ENCODE measurements around the gene PRKAG2. TPM values are rescaled to one million over a fixed set of nuclear protein-coding genes. Genes with fewer than 3 reads are reported as not detected.

The PRKAG2 gene
- total and polyA plus RNA-seq, 2 of the 8 experiments (the other 6 are each of a cell fraction or from before 2014, with no cell fraction given): 7.5 to 18.1 TPM

DNA sequence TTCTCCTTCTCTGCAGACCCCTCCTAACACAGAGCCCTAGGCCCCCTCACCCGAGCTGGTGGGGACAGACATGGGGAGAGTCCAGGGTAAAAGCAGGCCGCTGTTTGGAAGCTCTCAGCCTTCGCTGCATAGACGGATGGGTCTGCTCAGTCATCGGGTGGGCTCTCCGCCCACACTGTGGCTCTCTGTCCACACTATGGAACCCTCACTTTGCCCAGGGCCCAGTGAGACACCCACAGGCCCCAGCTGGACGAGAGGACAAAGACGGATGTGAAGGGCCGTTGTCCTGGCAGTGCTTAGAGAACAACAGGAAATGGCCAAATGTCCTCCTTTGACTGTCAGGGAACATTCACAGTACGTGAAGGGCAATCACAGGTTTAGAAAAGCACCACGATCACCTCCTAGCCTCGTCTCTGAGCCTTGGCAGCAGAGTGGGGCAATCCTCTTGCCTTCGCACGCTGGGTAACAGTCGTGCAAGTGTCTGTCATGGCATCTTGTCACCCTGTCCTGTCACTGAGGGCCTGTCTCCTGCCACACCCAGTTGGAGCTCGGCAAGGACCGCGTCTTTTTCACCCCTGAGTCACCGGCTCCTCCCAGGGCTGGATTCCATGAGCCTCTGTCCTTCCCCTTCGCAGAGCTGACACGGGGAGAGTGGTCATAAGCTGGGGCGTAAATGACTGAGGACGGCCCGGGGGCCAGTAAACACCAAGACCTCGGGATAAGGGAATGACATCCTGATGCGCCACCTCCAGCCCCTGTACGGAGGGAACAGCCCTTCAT is 80.6 kb downstream of the PRKAG2 start:
- DNase-seq (ENCODE audit: low read depth in 1 of 2, low spot score in 2 of 2) (no peak), FAIRE-seq (no peak)
- no peaks in the 10 kb centered on the region for H3K79me1 ChIP-seq (ENCODE audit: low read depth, low read length)
- no peaks in the 10 kb centered on the region for H4K20me1 ChIP-seq (replicated peaks in 1 of 2; ENCODE audit: control insufficient read depth in 1 of 2, insufficient read depth in 2 of 2, low read length in 2 of 2)
- no peak overlapping the region for H3K4ac ChIP-seq (replicated peaks; ENCODE audit: insufficient read length, low read depth, low read length)
- no peaks in the 10 kb centered on the region for H3K79me2 ChIP-seq (ENCODE audit: control insufficient read depth in 1 of 2, insufficient read depth in 2 of 2, low read length in 2 of 2)
- H3K9me3 ChIP-seq (ENCODE audit: insufficient read depth in 2 of 2, low read depth in 1 of 2, low read length in 1 of 2): no peaks in the 10 kb centered on the region
- no peak overlapping the region for H3K9ac ChIP-seq (replicated peaks in 1 of 4; ENCODE audit: extremely low read depth in 1 of 4, low read depth in 3 of 4, low read length in 3 of 4)
- ChIA-PET CTCF (ENCODE audit: partially characterized antibody) (interaction anchor here (1.4 to 7.8 kb wide), 2 partner anchors 14 to 20 kb away, joined by 4 to 57 read pairs; no protein-coding TSS in a partner anchor), POLR2A (ENCODE audit: partially characterized antibody) (no interaction called here)
- WGBS, 2 experiments (ENCODE audit: extremely low coverage in 1 of 2, insufficient coverage in 1 of 2, insufficient read length in 1 of 2, insufficient replicate concordance in 2 of 2, low coverage in 1 of 2, low lambda C conversion rate in 2 of 2, missing lambda C conversion rate in 1 of 2): 92% methylated on average over 27 of the region's 27 CpGs; no CpG with 5 or more reads in 1 of the 2 experiments
- H3K4me3 ChIP-seq (ENCODE audit: extremely low read depth in 1 of 4, insufficient read depth in 2 of 4, low read depth in 3 of 4, low read length in 4 of 4): no peak overlapping the region
- no peaks in the 10 kb centered on the region for H3K27me3 ChIP-seq (replicated peaks in 1 of 4; ENCODE audit: control insufficient read depth in 3 of 4, extremely low read depth in 1 of 4, insufficient read depth in 3 of 4, low read length in 3 of 4)
- H3K23me2 ChIP-seq (ENCODE audit: low read depth, low read length): no peaks in the 10 kb centered on the region
- no peak overlapping the region for H2BK20ac ChIP-seq (ENCODE audit: low read length)
- peaks cover 0 to 10% (median 6%) of the 10 kb centered on the region in 4 experiments; a peak in 3 of 7 replicates for H3K4me1 ChIP-seq (replicated peaks in 1 of 4; ENCODE audit: control insufficient read depth in 3 of 4, insufficient read depth in 4 of 4, low read length in 3 of 4)
- H3K23ac ChIP-seq (ENCODE audit: insufficient read length): no peak overlapping the region
- no peak overlapping the region for H4K8ac ChIP-seq (ENCODE audit: extremely low read depth, insufficient read depth, low read length)
- no peaks in the 10 kb centered on the region for H3K36me3 ChIP-seq (ENCODE audit: control insufficient read depth in 2 of 4, insufficient read depth in 4 of 4, low read length in 3 of 4)
- no peak overlapping the region for H2BK120ac ChIP-seq (replicated peaks; ENCODE audit: low read depth, low read length)
- H4K5ac ChIP-seq (ENCODE audit: insufficient read length, low read depth, low read length): no peak overlapping the region
- 0 out of 2 replicates have a peak overlapping the region, but pooled peaks have one; percentile 15 for H2AK5ac ChIP-seq (ENCODE audit: low read depth, low read length)
- H3K18ac ChIP-seq (ENCODE audit: extremely low read depth, low read length): no peak overlapping the region; the same call in 1 of the 2 replicates
- H3K27ac ChIP-seq (ENCODE audit: low read depth, low read length): no peak overlapping the region
- H2BK15ac ChIP-seq (ENCODE audit: low read length): 0 out of 2 replicates have a peak overlapping the region, but pooled peaks have one; percentile 10
- H3K56ac ChIP-seq (replicated peaks; ENCODE audit: insufficient read length, low read depth, low read length): no peak overlapping the region
- H2BK12ac ChIP-seq (ENCODE audit: low read depth, low read length): peak overlapping the region; percentile 33; the same call in 1 of the 2 replicates
- H2BK5ac ChIP-seq (ENCODE audit: low read depth, low read length): peak overlapping the region; percentile 24; the same call in 1 of the 2 replicates
- no peak overlapping the region for H3K4me2 ChIP-seq (ENCODE audit: insufficient read depth in 1 of 2, low read depth in 2 of 2, low read length in 2 of 2)
- TF ChIP-seq RBBP5 (IDR thresholded peaks at IDR 0.05; ENCODE audit: borderline replicate concordance, low read depth, low read length): no peak
- TF ChIP-seq CEBPB (IDR thresholded peaks at IDR 0.05; ENCODE audit: low read depth, low read length): no peak
- no peak for TF ChIP-seq SP1 (IDR thresholded peaks at IDR 0.05; ENCODE audit: low read depth, low read length)
- TF ChIP-seq, protein P1, sequence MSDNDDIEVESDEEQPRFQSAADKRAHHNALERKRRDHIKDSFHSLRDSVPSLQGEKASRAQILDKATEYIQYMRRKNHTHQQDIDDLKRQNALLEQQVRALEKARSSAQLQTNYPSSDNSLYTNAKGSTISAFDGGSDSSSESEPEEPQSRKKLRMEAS (IDR thresholded peaks at IDR 0.05): no peak
- TF ChIP-seq TBP (IDR thresholded peaks at IDR 0.05; ENCODE audit: low read depth, low read length): no peak
- TF ChIP-seq ASH2L (IDR thresholded peaks at IDR 0.05; ENCODE audit: low read length): no peak
- TF ChIP-seq TAF7 (optimal IDR thresholded peaks at IDR 0.05; ENCODE audit: borderline replicate concordance, low read depth, low read length): no peak
- TF ChIP-seq, protein P2, sequence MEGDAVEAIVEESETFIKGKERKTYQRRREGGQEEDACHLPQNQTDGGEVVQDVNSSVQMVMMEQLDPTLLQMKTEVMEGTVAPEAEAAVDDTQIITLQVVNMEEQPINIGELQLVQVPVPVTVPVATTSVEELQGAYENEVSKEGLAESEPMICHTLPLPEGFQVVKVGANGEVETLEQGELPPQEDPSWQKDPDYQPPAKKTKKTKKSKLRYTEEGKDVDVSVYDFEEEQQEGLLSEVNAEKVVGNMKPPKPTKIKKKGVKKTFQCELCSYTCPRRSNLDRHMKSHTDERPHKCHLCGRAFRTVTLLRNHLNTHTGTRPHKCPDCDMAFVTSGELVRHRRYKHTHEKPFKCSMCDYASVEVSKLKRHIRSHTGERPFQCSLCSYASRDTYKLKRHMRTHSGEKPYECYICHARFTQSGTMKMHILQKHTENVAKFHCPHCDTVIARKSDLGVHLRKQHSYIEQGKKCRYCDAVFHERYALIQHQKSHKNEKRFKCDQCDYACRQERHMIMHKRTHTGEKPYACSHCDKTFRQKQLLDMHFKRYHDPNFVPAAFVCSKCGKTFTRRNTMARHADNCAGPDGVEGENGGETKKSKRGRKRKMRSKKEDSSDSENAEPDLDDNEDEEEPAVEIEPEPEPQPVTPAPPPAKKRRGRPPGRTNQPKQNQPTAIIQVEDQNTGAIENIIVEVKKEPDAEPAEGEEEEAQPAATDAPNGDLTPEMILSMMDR (IDR thresholded peaks at IDR 0.05; ENCODE audit: control extremely low read depth in 1 of 3, insufficient read depth in 1 of 3, low read depth in 1 of 3, low read length in 3 of 3): no peak
- TF ChIP-seq JUN (IDR thresholded peaks at IDR 0.05; ENCODE audit: low read depth, low read length): no peak
- H3K14ac ChIP-seq (ENCODE audit: insufficient read length): no peak overlapping the region
- H4K91ac ChIP-seq (replicated peaks; ENCODE audit: insufficient read length, low read length): no peak overlapping the region
- H2AFZ ChIP-seq (ENCODE audit: low read length): no peak overlapping the region

Measured in H1 (cell line).